ENCODE results near the gene CHORDC1.
"Not testable (repeated sequence)": the region's sequence is repeated elsewhere in the genome, so short reads cannot be mapped to it uniquely, and the experiment has no call there.

CHORDC1 gene

DNA sequence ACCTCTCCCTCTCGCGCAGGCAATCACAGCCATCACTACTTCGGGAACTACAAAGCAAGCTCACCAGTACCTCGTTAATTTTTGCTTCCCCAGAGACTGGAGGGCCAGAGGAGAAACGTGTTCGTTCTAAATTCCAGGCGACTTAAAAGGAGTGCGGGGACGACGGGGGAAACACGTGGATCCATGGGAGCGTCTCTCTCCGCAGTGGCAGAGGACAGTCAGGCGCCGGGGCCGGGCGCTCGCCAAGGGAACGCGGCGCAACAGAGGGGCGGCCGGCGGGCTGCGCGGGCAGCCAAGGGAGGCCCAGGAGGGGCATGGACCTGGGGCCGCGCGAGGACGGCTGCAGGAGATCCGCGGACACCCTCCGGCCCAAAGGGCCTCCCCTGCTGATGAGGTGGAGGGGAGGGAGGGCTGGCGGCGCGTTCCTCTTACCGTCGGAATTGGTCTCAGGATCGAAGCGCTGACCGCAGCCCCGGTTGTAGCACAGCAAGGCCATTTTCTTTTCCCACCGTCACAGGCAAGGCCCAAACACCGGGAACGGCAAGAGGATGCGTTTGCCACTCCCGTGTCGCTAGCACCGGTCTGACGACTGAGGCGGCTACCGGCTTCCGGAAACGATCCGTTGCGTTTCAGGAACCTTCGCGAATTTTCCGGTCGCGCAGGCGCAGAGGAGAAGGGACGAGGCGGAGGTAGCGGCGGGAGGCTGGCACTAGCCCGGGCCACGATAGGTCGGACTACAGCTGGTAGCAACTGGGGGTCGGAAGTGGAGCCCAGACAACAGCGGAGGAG is at the start of gene CHORDC1:
CHORDC1 (minus strand) TSS at position 591 of the 789 bp plus-strand sequence; CDS start at position 496, 95 bp downstream.
- peak; percentile 95 for DNase-seq

DNA sequence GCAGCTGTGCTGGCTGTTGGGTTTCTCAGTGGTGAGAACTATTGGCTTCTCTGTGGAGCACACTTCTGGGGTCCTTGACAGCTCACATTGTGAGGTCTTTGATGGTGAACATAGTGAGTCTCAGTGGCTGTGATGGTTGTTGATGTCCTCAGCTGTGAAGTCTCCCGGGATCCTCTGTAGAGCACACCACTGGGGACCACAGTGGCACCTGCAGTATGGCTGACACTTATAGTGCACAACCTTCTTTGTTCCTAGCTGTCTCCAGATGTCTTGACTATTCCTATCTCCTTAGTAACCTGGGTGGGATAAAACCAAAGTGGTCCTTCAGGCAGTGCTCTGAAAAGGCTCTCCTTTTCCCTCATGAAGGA is 34.3 kb upstream of the CHORDC1 start:
- no peak for DNase-seq

DNA sequence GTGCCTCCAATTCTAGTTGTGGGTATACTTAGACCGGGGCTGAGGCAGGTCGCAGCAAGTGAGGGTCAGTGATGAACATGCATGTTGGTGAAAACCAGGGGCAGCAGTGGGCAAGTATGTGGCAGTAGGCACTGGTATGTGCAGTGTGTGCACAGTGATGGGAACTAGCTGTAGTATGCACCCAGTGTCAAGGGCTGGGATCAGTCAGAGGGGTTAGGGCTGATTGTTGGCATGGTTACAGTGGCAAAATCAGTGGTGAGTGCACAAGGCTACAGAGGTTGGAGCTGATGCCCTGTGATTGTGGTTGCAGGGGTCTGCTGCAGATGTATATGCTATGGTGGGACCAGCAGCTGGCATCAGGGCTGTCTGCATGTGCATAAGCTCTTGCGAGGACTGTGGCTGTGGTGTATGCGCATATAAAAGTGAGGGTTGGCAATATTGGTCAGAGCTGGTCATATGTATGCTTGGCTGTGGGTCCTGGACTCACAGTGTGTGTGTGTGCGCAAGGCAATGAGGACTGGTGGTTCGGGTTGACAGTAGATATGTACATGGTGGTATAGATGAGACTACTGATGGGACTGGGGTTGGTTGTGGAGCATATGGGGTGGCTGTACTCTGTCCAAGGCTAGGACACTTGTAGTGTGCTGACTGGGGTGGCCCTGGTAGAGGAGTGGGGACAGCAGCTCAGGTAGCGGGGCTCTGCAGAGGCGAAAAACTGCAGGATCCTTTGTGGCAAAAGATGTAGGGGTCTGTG is 33.7 kb upstream of the CHORDC1 start:
- no peak for DNase-seq

DNA sequence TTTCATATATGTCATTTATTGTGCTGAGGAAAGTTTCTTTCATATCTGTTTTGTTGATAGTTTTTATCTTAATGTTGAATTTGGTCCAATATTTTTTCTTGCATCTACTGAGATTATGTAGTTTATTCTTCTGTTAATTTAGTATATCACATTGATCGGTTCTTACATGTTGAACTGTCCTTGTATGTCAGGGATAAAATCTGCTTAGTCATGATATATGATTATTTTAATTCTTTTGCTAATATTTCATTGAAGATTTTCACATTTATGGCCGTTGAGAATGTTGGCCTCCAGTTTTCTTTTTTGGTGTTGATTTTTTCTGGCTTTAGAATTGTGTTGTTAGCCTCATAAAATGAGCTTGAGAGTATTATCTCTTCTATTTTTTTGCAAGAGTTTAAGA is 31.2 kb upstream of the CHORDC1 start:
- no peak for DNase-seq

DNA sequence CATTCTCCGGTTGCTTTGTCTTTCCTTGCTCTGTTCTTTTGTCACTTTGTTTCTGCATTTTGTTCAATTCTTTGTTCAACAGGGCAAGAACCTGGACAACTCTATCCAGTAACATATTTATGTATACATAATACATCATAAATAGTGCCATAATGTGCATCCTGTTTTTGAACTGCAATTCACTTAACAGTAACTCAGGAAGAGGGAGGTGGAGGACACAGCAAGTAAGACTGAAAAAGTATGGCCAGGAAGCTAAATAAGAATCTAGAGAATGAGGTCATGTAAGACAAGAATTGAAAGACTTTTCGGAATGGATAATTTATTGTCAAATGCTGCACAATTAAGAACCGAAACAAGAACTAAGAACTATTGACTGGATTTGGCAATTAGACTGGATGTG is 29.2 kb upstream of the CHORDC1 start:
- DNase-seq: no peak

DNA sequence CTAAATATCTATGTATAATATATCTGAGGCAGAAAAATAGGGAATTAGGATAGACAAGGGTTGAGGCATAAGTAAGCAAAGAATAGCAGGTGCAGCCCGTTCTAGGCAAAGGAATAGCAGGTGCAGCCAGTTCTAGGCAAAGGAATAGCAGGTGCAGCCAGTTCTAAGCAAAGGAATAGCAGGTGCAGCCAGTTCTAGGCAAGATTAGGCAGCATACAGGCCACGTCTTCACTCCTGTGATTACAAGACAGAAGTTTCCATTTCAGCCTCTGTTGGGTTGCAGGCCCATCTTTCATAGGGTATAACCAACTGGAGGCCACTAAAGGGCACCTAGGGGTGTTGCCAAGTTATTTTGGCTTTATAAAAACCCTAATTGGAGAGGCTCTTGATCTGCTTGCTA is 28.8 kb upstream of the CHORDC1 start:
- DNase-seq: no peak

DNA sequence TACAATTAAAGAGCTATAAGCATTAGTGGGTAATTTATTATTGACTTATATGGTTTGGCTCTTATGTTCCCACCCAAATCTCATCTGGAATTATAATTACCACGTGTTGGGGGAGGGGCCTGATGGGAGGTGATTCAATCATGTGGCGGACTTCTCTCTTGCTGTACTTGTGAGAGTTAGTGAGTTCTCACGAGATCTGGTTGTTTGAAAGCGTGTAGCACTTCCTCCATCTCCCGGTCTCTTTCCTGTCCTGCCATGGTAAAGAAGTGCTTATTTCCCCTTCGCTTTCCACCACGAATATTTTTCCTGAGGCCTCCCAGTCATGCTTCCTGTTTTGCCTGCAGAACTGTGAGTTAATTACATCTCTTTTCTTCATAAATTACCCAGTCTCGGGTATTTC is 28.1 kb upstream of the CHORDC1 start:
- no peak for DNase-seq

DNA sequence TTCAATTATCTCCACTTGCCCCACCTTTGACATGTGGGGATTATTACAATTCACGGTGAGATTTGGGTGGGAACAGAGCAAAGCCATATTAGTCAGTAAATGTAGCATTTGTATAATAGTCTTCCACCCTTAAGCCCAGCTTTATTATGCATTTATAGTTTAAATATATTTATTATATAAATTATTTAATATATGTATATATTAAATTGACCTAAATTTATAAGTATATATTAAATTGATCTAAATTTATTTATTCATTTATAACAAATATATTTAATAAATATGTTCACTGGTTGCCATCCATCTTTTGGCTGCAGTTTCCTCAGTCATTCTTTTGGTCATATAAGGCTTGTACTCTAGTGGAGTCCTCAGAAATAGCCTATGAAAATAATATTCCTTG is 23.6 kb upstream of the CHORDC1 start:
- no peak for DNase-seq

DNA sequence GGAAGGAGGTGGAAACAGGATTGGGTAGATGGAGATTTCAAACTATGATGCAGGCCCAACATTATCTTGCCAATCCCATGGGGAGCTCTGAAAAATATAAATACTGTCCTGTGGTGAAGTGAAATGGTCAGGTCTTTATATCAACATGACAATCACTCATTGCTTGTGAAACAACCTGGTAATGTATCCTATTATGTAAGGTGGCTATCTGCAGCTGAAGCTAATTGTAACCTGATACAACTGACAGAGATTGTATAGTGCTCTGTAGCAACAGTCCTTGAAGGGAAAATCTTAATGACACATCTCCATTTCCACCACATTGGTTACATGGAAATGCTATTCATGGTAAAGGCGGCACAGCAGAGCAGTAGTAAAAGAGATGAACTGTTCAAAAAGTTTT is 20.7 kb upstream of the CHORDC1 start:
- DNase-seq: no peak

DNA sequence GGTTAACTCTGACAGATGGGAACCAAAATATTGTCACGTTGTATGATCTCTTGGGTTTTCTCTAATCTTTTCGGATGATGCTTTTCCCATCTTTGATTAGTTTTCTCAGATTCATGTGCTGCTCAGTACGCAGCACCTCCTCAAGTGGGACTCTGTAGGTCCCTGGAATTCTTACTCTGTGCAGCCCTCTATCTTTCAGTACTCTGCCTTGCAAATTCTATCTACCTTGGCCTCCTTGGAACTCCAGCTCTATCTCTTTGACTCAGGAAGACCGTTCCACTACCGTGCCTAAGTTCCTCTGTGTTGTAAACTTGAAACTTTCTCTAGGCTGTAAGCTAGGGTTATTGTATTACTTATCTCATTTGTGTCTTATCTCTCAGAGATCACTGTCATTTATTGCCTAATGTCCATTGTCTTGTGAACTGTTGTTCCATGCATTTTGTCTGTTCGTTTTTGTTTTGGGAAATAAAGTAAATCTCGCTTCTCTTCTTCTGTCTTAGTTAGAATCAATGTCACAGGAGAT is 20.1 kb upstream of the CHORDC1 start:
- DNase-seq: no peak

DNA sequence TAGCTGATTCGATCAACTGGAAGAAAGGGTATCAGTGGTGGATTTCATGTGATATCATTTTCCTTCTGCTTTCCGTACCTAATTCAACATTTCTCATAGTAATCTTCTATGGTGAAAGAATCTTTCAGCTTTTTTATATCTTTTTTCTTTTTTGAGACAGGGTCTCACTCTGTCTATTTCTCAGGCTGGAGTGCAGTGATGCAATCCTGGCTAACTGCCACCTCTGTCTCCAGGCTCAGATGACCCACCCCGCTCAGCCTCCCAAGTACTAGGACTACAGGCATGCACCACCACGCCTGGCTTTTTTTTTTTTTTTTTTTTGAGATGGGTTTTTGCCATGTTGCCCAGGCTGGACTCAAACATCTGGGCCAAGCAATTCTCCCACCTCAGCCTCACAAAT is 18.6 kb upstream of the CHORDC1 start:
- DNase-seq: no peak

DNA sequence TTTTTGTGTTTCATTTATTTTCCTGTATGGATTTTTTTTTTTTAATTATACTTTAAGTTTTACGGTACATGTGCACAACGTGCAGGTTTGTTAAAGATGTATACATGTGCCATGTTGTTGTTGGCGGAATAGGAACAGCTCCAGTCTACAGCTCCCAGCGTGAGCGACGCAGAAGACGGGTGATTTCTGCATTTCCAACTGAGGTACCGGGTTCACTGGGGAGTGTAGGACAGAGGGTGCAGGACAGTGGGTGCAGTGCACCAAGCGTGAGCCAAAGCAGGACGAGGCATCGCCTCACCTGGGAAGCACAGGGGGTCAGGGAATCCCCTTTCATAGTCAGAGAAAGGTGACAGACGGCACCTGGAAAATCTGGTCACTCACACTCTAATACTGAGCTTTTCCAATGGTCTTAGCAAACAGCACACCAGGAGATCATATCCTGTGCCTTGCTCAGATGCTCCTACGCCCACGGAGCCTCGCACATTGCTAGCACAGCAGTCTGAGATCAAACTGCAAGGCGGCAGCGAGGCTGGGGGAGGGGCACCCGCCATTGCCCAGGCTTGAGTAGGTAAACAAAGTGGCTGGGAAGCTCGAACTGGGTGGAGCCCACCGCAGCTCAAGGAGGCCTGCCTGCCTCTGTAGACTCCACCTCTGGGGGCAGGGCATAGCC is 17.3 kb upstream of the CHORDC1 start:
- not testable (repeated sequence) for DNase-seq

DNA sequence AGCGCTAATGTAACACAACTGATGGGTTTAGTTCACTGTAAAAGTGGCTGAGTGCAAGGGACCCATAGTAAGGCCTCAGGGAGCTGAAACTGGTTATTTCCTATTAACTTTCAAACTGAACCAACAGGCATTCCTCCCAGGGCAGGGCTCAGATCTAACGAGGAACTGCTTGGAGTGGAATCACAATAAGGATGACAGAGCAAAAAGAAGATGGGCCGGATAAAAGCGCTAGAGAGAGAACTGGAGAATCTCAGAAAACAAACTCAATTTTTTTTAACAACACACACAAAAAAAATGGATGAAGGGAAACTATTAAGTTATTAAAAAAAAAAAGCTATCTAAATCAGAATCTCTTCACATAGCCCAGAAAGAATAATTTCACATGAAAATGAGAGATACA is 14.2 kb upstream of the CHORDC1 start:
- no peak for DNase-seq

DNA sequence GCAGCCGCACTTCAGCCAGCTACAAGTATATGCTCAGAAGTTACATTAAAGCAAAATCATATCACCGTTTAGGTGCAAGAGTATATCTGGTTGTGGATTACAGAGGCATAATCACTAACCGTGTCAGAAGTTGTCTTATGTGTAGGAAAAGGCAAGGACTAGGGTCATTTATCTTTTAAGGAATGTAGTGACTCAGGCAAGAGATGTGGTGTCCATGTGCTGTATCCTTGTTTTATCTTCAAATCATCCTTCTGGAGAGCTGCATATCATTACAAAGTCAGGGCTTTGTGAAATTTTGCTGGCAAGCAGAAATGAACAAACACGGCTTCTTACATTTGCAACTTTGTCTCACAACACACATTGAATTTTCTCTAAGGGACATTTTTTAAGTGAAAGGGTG is 12.7 kb upstream of the CHORDC1 start:
- DNase-seq: no peak

DNA sequence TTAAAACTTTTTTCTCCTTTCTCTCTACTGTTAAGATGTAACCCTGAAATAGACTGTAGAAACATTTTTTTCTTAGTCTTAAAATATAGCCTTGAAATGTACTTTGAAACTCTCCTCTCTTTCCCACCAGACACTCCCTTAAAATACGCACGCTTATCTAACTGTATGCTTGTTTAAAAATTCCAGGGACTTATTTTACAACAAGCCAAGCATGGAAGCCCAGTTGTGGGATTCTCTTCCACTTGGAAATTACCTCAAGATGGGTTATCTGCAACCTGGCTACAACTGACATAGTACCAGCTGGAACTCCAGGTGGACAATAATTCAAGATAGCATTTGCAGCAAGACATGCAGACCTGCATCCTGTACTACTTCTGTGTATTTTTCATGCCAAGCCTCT is 12.1 kb upstream of the CHORDC1 start:
- no peak for DNase-seq

DNA sequence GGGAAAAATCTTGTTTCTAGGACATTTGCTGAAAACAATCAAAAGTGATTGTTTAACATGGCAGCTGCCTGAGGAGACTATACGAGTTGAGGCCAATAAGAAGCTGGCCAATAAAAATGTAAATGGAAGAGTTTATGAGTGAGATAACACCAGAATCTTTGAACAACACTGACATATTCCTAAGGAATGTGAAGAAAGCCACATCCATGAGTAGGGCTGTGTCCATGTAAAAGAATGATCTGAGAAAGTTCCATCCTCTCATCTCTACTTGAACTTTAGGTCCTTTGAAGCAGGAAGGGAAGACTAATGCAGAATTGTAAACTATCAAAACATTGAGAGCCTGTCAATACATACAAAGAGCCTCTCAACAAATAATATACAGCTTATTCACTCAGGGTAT is 6.9 kb upstream of the CHORDC1 start:
- DNase-seq: no peak

DNA sequence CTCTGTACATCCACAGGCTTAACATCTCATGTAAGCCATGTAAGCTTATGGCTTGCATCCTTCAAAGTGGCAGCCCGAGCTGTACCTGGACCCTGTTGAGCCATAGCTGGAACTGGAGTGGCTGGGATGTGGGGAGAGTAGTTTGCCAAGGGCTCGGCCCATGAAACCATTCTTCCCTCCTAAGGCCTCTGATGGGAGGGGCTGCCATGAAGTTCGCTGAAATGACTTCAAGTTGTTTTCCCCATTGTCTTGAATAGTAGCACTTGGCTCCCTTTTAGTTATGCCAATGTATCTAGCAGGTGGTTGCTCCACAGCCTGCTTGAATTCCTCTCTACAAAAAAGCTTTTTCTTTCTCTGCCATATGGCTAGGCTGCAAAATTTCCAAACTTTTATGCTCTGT is 5.2 kb upstream of the CHORDC1 start:
- no peak for DNase-seq

DNA sequence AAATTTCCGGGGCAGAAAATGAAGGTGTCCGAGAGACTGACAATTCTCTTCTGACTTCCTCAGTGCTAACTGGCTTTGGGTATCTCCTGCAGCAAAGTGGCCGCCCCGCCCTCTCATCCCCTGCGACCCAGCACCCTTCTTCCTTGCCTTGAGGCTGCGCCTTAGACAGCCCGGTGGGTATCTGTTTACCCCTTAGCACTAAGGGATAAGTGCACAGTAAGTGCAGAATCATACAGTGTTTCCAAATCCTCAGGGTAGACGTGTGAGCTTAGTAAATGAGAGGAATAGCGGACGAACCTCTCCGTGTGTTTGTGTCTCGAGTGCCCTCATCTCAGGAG is 368 bp upstream of the CHORDC1 start:
- no peak for DNase-seq

DNA sequence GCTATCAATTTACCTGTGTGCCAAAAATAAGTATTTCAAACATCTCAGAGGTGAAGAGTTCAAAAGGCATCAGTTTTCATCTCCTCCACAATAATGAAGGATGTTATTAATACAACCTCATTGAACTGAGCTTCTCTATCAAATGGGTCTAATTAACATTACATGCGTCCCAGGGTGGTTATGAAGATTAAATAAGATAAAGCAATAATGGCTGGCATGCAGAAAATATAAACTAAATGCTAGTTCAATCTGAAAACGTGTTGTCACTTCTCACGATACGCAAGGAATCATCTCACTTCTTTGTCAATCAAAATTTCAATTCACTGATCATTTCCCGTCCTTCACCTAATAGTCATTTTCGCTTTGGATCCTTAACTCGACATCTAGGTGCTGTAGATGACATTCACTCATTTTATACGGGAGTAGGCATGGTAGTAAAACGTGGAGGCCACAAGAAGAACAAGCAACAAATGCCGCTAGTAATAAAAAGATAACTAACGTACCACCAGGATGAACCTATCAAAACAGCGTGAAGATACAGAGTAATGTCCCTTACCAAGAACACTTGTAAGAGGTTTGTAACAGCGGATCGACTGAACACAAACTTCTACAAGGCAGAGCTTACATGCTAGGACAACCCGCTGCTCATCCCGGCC is 918 bp downstream of the CHORDC1 start:
- no peak for DNase-seq

DNA sequence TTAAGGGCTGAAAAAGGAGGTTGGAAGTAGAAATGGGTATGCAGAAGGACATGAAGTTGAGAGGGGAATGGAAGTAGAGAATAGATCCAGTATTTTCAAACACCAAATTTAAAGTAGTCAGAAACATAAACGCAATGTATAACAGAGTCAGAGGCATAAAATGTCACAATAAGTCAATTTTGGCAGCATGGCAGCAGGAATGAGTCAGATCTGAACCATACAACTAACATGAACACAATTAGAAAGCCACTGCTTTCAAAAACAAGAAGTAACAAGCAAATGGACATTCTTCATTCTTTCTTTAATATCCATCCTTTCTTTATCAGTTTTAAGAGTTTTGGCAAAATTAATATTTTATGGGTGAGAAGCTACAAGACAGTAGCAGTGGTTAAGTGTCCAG is 2.5 kb downstream of the CHORDC1 start:
- DNase-seq: no peak

DNA sequence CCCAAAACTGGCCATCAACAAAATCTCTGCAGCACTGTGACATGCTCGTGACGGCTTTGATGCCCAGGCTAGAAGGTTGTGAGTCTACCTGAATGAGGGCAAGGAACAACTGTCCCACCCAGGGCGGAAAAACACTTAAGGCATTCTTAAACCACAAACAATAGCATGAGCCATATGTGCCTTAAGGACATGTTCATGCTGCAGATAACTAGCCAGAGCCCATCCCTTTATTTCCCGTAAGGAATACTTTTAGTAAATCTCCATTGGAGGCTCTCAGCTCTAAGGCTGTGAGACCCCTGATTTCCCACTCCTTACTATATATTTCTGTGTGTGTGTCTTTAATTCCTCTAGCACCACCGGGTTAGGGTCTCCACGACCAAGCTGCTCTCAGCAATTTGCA is 3.4 kb downstream of the CHORDC1 start:
- DNase-seq: no peak

DNA sequence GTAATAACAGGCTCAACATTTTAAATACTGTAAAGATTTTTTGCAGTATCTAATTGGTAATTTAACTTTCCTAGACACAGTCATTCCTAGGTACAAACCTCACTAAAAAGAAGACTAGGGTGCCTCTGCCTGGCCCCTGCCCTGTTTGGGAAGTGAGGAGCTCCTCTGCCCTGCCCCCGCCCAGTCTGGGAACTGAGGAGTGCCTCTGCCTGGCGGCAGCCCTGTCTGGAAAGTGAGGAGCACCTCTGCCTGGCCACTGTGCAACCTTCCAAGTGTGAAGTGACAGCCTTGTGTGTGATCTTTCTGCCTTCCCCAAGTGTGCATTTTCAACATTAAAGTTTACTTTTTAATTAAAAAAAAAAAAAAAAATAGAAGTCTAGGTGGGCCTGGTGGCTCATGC is 4.2 kb downstream of the CHORDC1 start:
- DNase-seq: no peak

DNA sequence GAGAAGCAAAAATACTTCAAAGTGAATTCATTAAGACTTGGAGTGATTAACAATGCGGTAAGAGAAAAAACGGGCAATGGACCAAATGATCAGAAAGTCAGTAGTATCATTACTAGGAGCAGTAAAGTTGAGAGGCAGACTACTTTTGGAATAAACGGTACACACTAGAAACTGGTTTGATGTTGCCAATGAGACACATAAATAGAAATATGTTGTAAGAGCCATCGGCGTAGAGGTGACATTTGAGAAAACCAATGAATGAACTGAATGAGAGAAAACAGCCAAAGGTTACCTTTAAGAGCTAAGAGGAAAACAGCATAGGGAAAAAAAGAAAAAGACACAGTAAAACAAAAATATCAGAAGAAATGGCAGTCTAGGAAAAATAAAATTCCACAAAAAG is 6.2 kb downstream of the CHORDC1 start:
- DNase-seq: no peak
